Measurements from ENCODE around the gene MAS1L.
"Not testable (repeated sequence)": the region's sequence is repeated elsewhere in the genome, so short reads cannot be mapped to it uniquely, and the experiment has no call there.

Gene MAS1L

GRCh38 chr6:29461021-29461814, 26.5 kb downstream of the MAS1L start:
- H3K4me3 ChIP-seq (ENCODE audit: low read depth, low read length) = no peak overlapping the region
- TF ChIP-seq, protein P1, sequence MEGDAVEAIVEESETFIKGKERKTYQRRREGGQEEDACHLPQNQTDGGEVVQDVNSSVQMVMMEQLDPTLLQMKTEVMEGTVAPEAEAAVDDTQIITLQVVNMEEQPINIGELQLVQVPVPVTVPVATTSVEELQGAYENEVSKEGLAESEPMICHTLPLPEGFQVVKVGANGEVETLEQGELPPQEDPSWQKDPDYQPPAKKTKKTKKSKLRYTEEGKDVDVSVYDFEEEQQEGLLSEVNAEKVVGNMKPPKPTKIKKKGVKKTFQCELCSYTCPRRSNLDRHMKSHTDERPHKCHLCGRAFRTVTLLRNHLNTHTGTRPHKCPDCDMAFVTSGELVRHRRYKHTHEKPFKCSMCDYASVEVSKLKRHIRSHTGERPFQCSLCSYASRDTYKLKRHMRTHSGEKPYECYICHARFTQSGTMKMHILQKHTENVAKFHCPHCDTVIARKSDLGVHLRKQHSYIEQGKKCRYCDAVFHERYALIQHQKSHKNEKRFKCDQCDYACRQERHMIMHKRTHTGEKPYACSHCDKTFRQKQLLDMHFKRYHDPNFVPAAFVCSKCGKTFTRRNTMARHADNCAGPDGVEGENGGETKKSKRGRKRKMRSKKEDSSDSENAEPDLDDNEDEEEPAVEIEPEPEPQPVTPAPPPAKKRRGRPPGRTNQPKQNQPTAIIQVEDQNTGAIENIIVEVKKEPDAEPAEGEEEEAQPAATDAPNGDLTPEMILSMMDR (IDR thresholded peaks at IDR 0.05; ENCODE audit: control insufficient read depth, extremely low read depth, insufficient read depth) = no peak
- no peak for DNase-seq (ENCODE audit: low read depth)

- H3K4me3 ChIP-seq (ENCODE audit: low read depth, low read length) = no peak within 1 kb of the TSS
- TF ChIP-seq, protein P1 (IDR thresholded peaks at IDR 0.05; ENCODE audit: control insufficient read depth, extremely low read depth, insufficient read depth) = no peak
- no peak for DNase-seq (ENCODE audit: low read depth)
Measured at GRCh38 chr6:29456971-29457370, 30.8 kb downstream of the MAS1L start, which contains the start of the genes OR11A1 and OR2H1. Gene OR11A1 (minus strand): TSS chr6:29457071. CDS start chr6:29427641, 29,430 bp downstream. Gene OR2H1 (plus strand): TSS chr6:29457155. CDS start chr6:29461770, 4,615 bp downstream.

DNA sequence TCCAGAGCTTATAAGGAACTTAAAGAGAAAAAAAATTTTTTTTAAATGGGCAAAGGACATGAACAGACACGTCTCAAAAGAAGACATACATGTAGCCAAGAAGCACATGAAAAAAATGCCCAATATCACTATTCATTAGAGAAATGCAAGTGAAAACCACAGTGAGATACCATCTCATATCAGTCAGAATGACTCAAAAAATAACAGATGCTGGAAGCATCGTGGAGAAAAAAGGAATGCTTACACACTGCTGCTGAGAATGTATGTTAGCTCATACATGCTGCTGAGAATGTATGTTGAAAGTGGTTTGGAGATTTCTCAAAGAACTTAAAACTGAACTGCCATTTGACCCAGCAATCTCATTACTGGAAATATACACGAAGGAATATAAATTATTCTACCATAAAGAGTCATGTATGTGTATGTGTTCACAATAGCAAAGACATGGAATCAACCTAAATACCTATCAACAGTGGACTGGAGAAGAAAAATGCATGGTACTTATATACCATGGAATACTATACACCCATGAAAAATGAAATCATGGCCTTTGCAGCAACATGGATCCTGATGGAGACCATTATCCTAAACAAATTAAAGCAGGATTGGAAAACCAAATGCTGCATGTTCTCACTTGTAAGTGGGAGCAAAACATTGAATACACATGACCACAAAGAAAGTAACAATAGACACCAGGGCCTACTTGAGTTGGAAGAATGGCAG, 36.1 kb downstream of the MAS1L start:
- TF ChIP-seq, protein P1 (IDR thresholded peaks at IDR 0.05; ENCODE audit: control insufficient read depth, extremely low read depth, insufficient read depth) = no peak
- H3K4me3 ChIP-seq (ENCODE audit: low read depth, low read length) = no peak overlapping the region
- no peak for DNase-seq (ENCODE audit: low read depth)

DNA sequence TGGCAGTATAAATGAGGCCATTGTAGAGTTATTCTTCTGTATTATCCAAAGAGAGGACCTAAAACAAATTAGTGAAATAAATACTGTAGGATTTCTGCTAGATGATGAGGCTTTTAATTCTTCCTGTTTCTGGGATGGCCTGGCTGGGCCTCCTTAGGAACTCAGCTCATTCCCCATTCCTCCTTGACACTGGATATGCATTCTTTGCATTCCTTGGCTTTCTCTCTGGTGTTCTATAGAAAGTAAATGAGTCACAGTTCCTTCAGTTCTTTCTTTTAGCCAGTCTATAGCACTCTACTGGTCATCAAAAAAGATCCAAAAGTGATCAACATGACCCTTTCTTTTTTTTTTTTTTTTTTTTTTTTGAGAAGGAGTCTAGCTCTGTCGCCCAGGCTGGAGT, 40.1 kb downstream of the MAS1L start:
- DNase-seq (ENCODE audit: low read depth) = no peak
- no peak overlapping the region for H3K4me3 ChIP-seq (ENCODE audit: low read depth, low read length)
- TF ChIP-seq, protein P1 (IDR thresholded peaks at IDR 0.05; ENCODE audit: control insufficient read depth, extremely low read depth, insufficient read depth) = no peak

GRCh38 chr6:29444031-29444430, 43.7 kb downstream of the MAS1L start:
- not testable (repeated sequence) for H3K4me3 ChIP-seq (ENCODE audit: low read depth, low read length); DNase-seq (ENCODE audit: low read depth)

DNA sequence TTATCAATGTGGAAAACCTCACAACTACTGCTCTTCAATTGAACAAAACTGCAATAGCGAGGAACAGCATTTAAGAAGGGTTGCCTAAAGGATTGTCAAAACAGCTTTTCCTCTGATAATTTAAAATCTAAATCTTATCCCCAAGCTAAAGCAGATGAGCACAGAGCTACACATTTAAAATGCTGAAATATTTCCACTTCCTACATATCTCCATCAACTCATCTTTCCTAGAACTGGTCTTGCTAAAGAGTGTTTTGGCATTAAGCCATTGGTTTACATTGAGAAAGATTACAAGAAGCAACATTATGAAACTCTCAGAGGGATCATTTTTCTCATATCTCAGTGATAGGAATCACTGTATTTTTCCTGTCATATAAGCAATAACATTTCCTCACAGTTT, 45.0 kb downstream of the MAS1L start:
- no peak overlapping the region for H3K4me3 ChIP-seq (ENCODE audit: low read depth, low read length)
- no peak for DNase-seq (ENCODE audit: low read depth)
- TF ChIP-seq, protein P1 (IDR thresholded peaks at IDR 0.05; ENCODE audit: control insufficient read depth, extremely low read depth, insufficient read depth) = no peak

GRCh38 chr6:29439006-29439405, 48.8 kb downstream of the MAS1L start, which contains the start of gene OR10C1:
Gene OR10C1 (plus strand): TSS chr6:29439306. CDS start chr6:29440016, 710 bp downstream.
- H3K4me3 ChIP-seq (ENCODE audit: low read depth, low read length) = no peak within 1 kb of the TSS
- TF ChIP-seq, protein P1 (IDR thresholded peaks at IDR 0.05; ENCODE audit: control insufficient read depth, extremely low read depth, insufficient read depth) = no peak
- DNase-seq (ENCODE audit: low read depth) = no peak

All from LNCaP clone FGC (cell line).